RCC 7860 (cell line): Measurements from ENCODE around the gene PAQR6.
A peak's percentile ranks its signal among the peaks of the same experiment; 100 is the strongest.

Experiments used
- DNase-seq: peaks from one replicate; pipeline ENCODE4 v3.0.0-alpha.2; 2015; ENCODE audit warnings: low spot score
- FAIRE-seq: peaks from 2 replicates; lab custom pipeline; 2012; peaks lifted over from hg19 to GRCh38; lab: Jason Lieb, UNC

Gene PAQR6

GRCh38 chr1:156247460-156248322 is at the start of gene PAQR6:
Gene PAQR6 (minus strand): TSS chr1:156248056. CDS start chr1:156246731, 1,325 bp downstream.
- DNase-seq: no peak
- FAIRE-seq: no peak

GRCh38 chr1:156295391-156295947 is 47.6 kb upstream of the PAQR6 start, which contains the start of gene GLMP:
Gene GLMP (minus strand): TSS chr1:156295679. CDS start chr1:156295645, 34 bp downstream.
- DNase-seq: no peak
- no peak for FAIRE-seq

- no peak for FAIRE-seq
Measured at GRCh38 chr1:156293895-156294294, 46.0 kb upstream of the PAQR6 start.

GRCh38 chr1:156293098-156293434 is 45.2 kb upstream of the PAQR6 start:
- DNase-seq (no peak), FAIRE-seq (no peak)

More at GRCh38 chr1:156293895-156294294, 46.0 kb upstream of the PAQR6 start:
- no peak for DNase-seq

- DNase-seq (no peak), FAIRE-seq (no peak)
Measured at GRCh38 chr1:156291226-156292061, 43.6 kb upstream of the PAQR6 start.

GRCh38 chr1:156289857-156290256 is 42.0 kb upstream of the PAQR6 start:
- DNase-seq: no peak
- no peak for FAIRE-seq

- FAIRE-seq (no peak), DNase-seq (no peak)
Measured at GRCh38 chr1:156286061-156286460, 38.2 kb upstream of the PAQR6 start.

GRCh38 chr1:156285437-156285836 is 37.6 kb upstream of the PAQR6 start:
- FAIRE-seq (no peak), DNase-seq (no peak)

GRCh38 chr1:156284757-156285156 is 36.9 kb upstream of the PAQR6 start:
- no peak for FAIRE-seq

GRCh38 chr1:156284112-156284511 is 36.3 kb upstream of the PAQR6 start, which contains the start of gene TMEM79:
Gene TMEM79 (plus strand): TSS chr1:156284325. CDS start chr1:156285227, 902 bp downstream.
- no peak for DNase-seq
- FAIRE-seq: no peak

More at GRCh38 chr1:156284757-156285156, 36.9 kb upstream of the PAQR6 start:
- no peak for DNase-seq

- DNase-seq: no peak
- no peak for FAIRE-seq
Measured at GRCh38 chr1:156283521-156283920, 35.7 kb upstream of the PAQR6 start.

- DNase-seq: peak; percentile 93
- FAIRE-seq: peak; percentile 71
Measured at GRCh38 chr1:156282479-156283222, 34.8 kb upstream of the PAQR6 start, which contains the start of gene SMG5. Gene SMG5 (minus strand): TSS chr1:156282825. CDS start chr1:156282680, 145 bp downstream.

GRCh38 chr1:156281693-156282478 is 34.0 kb upstream of the PAQR6 start:
- FAIRE-seq (no peak), DNase-seq (peak; percentile 38)

GRCh38 chr1:156281281-156281680 is 33.4 kb upstream of the PAQR6 start:
- FAIRE-seq (no peak), DNase-seq (peak; percentile 20)

- FAIRE-seq (no peak), DNase-seq (no peak)
Measured at GRCh38 chr1:156279837-156280236, 32.0 kb upstream of the PAQR6 start.

GRCh38 chr1:156276966-156277381 is 29.1 kb upstream of the PAQR6 start:
- FAIRE-seq: no peak
- DNase-seq: no peak

- DNase-seq (no peak), FAIRE-seq (no peak)
Measured at GRCh38 chr1:156276532-156276931, 28.7 kb upstream of the PAQR6 start.

- DNase-seq (no peak), FAIRE-seq (no peak)
Measured at GRCh38 chr1:156270314-156270713, 22.5 kb upstream of the PAQR6 start.

GRCh38 chr1:156268336-156268735 is 20.5 kb upstream of the PAQR6 start:
- DNase-seq (no peak), FAIRE-seq (no peak)

- no peak for FAIRE-seq
- no peak for DNase-seq
Measured at GRCh38 chr1:156266051-156266450, 18.2 kb upstream of the PAQR6 start.
